ENCODE data around the gene CLCA4.

The CLCA4 gene

GRCh38 chr1:86520789-86521521 is 25.9 kb upstream of the CLCA4 start:
- TF ChIP-seq BACH2 (CRISPR knock-in tag; IDR thresholded peaks at IDR 0.05; ENCODE audit: borderline replicate concordance) (no peak), CREB5 (CRISPR knock-in tag; IDR thresholded peaks at IDR 0.05; ENCODE audit: low read depth) (no peak), ZC3H10 (CRISPR knock-in tag; IDR thresholded peaks at IDR 0.05) (no peak), PPARA (CRISPR knock-in tag; IDR thresholded peaks at IDR 0.05; ENCODE audit: borderline replicate concordance) (no peak), ESRRG (CRISPR knock-in tag; IDR thresholded peaks at IDR 0.05) (no peak), SNAI2 (CRISPR knock-in tag; IDR thresholded peaks at IDR 0.05) (no peak), POU6F1 (CRISPR knock-in tag; IDR thresholded peaks at IDR 0.05; ENCODE audit: borderline replicate concordance, low read depth) (no peak), TSHZ2 (CRISPR knock-in tag; IDR thresholded peaks at IDR 0.05) (no peak), ZNF8 (CRISPR knock-in tag; IDR thresholded peaks at IDR 0.05) (no peak), ZNF70 (CRISPR knock-in tag; IDR thresholded peaks at IDR 0.05) (no peak), ARNTL (CRISPR knock-in tag; IDR thresholded peaks at IDR 0.05; ENCODE audit: borderline replicate concordance, low read depth) (no peak), CSDC2 (CRISPR knock-in tag; IDR thresholded peaks at IDR 0.05) (no peak), PATZ1 (CRISPR knock-in tag; IDR thresholded peaks at IDR 0.05; ENCODE audit: borderline replicate concordance) (no peak)
- ATAC-seq, result no peak

GRCh38 chr1:86521522-86521891 is 25.4 kb upstream of the CLCA4 start:
- TF ChIP-seq CREB5 (CRISPR knock-in tag; IDR thresholded peaks at IDR 0.05; ENCODE audit: low read depth) (no peak), POU6F1 (CRISPR knock-in tag; IDR thresholded peaks at IDR 0.05; ENCODE audit: borderline replicate concordance, low read depth) (no peak), GLIS3 (CRISPR knock-in tag; IDR thresholded peaks at IDR 0.05) (no peak), TSHZ2 (CRISPR knock-in tag; IDR thresholded peaks at IDR 0.05) (no peak), ZC3H10 (CRISPR knock-in tag; IDR thresholded peaks at IDR 0.05) (no peak)
- no peak for ATAC-seq

Measured in SK-N-SH treated with all-trans-retinoic acid at 6 μM for 48 hours (cell line).